Large intestine (tissue), 3 donors: ENCODE results near the gene SCGB1C2. TPM values are rescaled to one million over a fixed set of nuclear protein-coding genes. Genes with fewer than 3 reads are reported as not detected.
"Not testable (repeated sequence)": the region's sequence is repeated elsewhere in the genome, so short reads cannot be mapped to it uniquely, and the experiment has no call there.

ENCODE experiments used
- DNase-seq, 2 donors: peaks; one replicate each; pipeline versions ENCODE4 v3.0.0 to v3.0.0-alpha.2; 2013
- H3K27ac ChIP-seq: one replicate; pipeline ENCODE4 v1.5.1; 2013; ENCODE audit warnings: low read length
- H3K27me3 ChIP-seq: 2 replicates; pipeline ENCODE4 v1.6.1; 2013; ENCODE audit warnings: low read length; ENCODE audit not compliant: control insufficient read depth, insufficient read depth
- H3K36me3 ChIP-seq: 2 replicates; pipeline ENCODE4 v1.6.1; 2013; ENCODE audit warnings: low read length; ENCODE audit not compliant: control insufficient read depth, insufficient read depth
- H3K4me1 ChIP-seq: one replicate; pipeline ENCODE4 v1.6.1; 2013; ENCODE audit warnings: low read length; ENCODE audit not compliant: control insufficient read depth, insufficient read depth
- H3K4me3 ChIP-seq: one replicate; pipeline ENCODE4 v1.5.1; 2013; ENCODE audit warnings: low read length
- H3K9me3 ChIP-seq: one replicate; pipeline ENCODE4 v1.6.1; 2013; ENCODE audit warnings: mild to moderate bottlenecking, low read depth, low read length, moderate library complexity; ENCODE audit not compliant: control insufficient read depth
- WGBS: methylation state at CpG from one replicate; pipeline ENCODE4 v1.1.5; 2013; ENCODE audit warnings: low lambda C conversion rate; ENCODE audit not compliant: insufficient coverage; 5-methylcytosine and 5-hydroxymethylcytosine counted together
- polyA plus RNA-seq: library from polyadenylated mRNA; unstranded; fragments of 120-200 nt; gene quantifications from one replicate; pipeline ENCODE4 v1.2.1, GENCODE V29; 2013

Gene SCGB1C2
- polyA plus RNA-seq, 1 donor: not detected

DNA sequence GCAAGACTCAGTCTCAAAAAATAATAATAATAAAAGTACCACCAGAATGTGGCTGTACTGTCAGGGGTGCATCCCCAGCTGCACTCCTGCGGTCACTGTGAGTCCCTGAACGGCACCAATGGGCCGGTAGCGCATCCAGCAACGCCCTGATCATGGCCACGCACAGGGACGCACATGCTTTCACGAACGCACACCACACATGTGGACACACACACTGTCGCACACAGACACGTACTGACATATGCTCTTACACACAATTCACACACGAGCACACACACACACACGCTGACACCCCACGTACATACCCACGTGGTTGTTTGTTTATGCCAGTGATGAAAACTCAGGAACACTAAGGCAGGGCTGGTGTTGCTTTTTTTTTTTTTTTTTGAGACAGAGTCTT, 22.2 kb downstream of the SCGB1C2 start:
- no peaks in the 10 kb centered on the region for H3K27me3 ChIP-seq
- no peak for DNase-seq
- no peaks in the 10 kb centered on the region for H3K4me1 ChIP-seq
- H3K4me3 ChIP-seq: no peak overlapping the region
- no peaks in the 10 kb centered on the region for H3K9me3 ChIP-seq
- H3K36me3 ChIP-seq: no peaks in the 10 kb centered on the region
- WGBS: 96% methylated on average over 4 of the region's 15 CpGs
- no peak overlapping the region for H3K27ac ChIP-seq

DNA sequence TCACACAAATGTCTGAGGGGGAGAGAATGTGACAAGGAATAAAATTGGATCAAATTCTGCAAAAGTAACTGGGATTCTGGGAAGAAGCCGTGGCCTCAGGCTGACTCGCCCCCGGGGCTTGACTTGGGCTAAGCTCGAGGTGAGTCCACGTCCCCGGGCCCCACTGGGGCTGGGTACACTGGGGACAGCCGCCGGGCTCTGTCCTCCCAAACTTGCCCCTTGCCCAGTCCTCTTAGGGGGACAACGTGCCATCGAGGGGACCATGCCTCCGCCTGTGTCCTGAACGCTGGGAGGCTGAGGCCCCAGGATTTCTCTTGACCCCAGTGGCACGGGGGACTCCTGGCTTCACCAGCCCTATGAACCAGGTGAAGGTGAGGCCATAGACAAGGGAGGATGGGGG, 23.0 kb downstream of the SCGB1C2 start:
- H3K36me3 ChIP-seq: no peaks in the 10 kb centered on the region
- H3K9me3 ChIP-seq: no peaks in the 10 kb centered on the region
- H3K27ac ChIP-seq: no peak overlapping the region
- WGBS: no CpG with 5 or more reads among the region's 13 CpGs
- DNase-seq: no peak
- H3K27me3 ChIP-seq: no peaks in the 10 kb centered on the region
- no peak overlapping the region for H3K4me3 ChIP-seq
- no peaks in the 10 kb centered on the region for H3K4me1 ChIP-seq

DNA sequence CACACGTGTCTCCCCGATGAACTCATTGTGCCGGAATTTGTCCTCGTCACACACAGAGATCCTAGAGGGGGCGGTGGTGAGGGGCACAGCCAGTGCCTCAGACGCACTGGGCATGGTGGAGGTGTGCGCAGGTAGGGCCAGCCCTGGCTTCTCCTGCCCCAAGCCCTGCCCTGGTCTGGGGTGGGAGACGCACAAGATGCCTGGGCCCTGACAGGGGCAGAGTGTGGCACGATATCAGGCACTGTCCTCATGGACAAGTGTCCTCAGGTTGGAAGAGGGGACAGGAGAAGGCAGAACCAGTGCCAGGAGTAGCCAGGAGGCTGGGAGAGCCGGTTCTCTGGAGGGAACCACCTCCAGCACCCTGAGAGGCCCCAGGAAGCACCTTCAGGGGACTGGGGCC, 24.1 kb downstream of the SCGB1C2 start:
- Histone ChIP-seq H3K27me3 (no peaks in the 10 kb centered on the region), H3K27ac (no peak overlapping the region), H3K36me3 (no peaks in the 10 kb centered on the region), H3K4me1 (no peaks in the 10 kb centered on the region), H3K4me3 (no peak overlapping the region), H3K9me3 (no peaks in the 10 kb centered on the region)
- DNase-seq: no peak
- WGBS: no CpG with 5 or more reads among the region's 10 CpGs

DNA sequence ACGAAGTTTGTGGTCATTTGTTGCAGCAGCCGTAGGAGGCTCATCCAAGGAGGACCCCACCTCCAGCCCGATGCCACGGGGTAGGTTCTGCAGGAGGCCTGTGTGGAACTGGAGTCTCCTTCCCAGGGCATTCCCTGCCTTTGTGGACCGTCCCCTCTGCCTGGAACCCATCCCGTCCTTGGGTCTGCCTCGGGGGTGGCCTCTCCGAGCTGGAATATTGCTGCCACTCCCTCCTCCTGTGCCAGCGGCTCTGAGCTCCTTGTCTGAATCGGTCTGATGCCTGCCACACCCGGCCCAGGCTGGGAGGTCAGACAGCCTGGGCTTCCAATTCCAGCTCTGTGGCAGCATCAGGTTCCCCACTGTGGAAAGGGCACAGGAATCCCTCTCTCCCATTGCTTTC, 25.3 kb downstream of the SCGB1C2 start:
- no peaks in the 10 kb centered on the region for H3K9me3 ChIP-seq
- whole genome bisulfite sequencing: no CpG with 5 or more reads among the region's 11 CpGs
- no peak overlapping the region for H3K27ac ChIP-seq
- no peaks in the 10 kb centered on the region for H3K36me3 ChIP-seq
- H3K27me3 ChIP-seq: no peaks in the 10 kb centered on the region
- H3K4me3 ChIP-seq: no peak overlapping the region
- no peaks in the 10 kb centered on the region for H3K4me1 ChIP-seq
- no peak for DNase-seq

DNA sequence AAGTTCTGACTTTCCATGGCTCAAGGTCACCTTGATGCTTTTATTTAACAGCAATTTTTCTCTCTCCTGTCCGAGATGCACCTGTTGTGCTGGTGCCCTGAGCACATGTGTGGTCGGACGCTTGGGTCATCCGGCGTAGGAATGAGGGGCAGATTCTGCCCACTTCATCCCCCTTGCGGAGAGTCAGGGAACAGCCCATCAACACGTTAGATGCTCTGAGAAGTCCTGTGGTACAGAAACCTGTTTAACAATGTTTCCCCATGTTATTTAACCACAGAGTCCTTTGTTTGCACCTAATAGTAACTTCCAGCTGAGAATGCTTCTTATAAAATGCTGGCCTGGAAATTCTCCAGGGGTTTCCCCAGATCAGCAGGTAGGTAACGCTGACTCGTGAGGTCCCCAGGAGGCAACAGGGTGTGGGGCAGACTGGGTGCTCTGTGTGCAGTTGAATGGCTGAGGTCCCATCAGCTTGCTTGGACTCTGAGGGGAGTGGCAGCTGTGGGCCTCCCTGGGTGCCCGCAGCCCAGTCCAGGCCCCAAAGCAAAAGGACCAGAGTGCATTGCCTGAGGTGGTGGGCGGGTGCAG, 26.2 kb downstream of the SCGB1C2 start:
- Histone ChIP-seq H3K9me3 (no peaks in the 10 kb centered on the region), H3K27ac (no peak overlapping the region), H3K27me3 (no peaks in the 10 kb centered on the region), H3K36me3 (no peaks in the 10 kb centered on the region), H3K4me1 (no peaks in the 10 kb centered on the region), H3K4me3 (no peak overlapping the region)
- no peak for DNase-seq
- no CpG with 5 or more reads among the region's 11 CpGs for WGBS

DNA sequence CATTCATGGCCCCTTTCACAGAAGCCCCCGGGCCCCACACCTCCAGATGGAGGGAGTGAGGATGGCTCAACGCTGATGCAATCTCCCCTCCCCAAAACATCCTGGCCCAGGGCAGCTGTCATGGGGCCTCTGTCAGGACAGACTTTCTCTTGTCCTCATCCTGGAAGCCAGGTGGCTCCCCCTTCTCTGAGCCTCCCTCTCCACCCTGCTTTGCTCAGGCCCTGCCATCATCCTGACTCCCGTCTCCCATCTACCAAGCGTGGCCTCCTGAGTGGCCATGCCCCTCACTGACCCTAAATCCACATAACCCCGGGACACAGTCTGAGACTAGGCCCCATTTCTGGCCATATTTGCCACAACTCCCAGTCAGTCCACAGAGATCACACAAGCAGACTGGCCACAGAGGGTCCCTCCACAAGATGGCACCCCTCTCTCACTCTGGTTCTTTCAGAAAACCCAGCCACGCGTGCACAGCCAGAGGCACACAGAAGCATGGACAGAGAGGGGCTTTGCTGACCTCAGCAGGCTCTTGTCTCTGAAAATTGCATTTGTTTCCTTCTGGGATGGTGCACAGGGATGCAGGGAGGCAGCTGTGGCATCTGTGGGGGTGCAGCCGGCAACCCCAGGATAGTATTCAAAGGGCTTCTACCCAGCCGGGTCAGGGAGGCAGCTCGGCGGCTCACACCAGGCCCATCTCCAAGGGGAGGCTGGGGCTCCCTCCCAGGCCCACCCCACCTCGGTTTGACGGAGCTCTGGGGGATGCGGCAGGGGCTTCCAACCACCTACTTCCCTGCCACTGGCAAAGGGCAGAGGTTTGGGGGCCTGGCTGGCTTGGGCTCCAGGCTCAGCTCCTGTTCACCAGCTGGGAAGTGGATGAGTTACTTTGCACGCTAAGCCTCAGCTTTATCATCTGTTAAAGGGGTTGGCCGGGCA, 27.2 kb downstream of the SCGB1C2 start:
- Histone ChIP-seq H3K27me3 (no peaks in the 10 kb centered on the region), H3K4me1 (no peaks in the 10 kb centered on the region), H3K27ac (no peak overlapping the region), H3K36me3 (no peaks in the 10 kb centered on the region), H3K9me3 (no peaks in the 10 kb centered on the region), H3K4me3 (no peak overlapping the region)
- no CpG with 5 or more reads among the region's 16 CpGs for WGBS
- peak; percentile 18 to 30 for DNase-seq

DNA sequence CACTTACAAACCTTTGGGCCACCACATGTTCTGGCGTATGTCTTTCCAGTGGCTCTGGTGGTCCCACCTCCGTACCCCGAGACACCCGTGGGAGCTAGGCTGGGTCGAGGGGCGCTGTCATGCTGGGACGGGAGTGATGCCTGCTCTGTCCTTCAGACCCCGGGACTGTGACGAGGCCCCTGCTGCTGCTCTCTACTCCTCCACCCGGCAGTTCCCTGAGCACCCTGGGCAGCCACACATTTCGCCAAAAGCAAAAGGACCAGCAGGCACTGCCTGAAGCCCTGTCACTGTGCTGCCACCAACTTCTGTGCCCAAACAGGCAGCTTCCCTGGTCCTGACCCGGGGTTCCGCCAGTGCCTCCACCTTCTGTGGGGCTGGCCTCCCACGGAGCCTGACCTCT, 28.6 kb downstream of the SCGB1C2 start:
- no peak for DNase-seq
- Histone ChIP-seq H3K27me3 (no peaks in the 10 kb centered on the region), H3K27ac (no peak overlapping the region), H3K36me3 (no peaks in the 10 kb centered on the region), H3K9me3 (no peaks in the 10 kb centered on the region), H3K4me1 (no peaks in the 10 kb centered on the region), H3K4me3 (no peak overlapping the region)
- no CpG with 5 or more reads among the region's 14 CpGs for WGBS

DNA sequence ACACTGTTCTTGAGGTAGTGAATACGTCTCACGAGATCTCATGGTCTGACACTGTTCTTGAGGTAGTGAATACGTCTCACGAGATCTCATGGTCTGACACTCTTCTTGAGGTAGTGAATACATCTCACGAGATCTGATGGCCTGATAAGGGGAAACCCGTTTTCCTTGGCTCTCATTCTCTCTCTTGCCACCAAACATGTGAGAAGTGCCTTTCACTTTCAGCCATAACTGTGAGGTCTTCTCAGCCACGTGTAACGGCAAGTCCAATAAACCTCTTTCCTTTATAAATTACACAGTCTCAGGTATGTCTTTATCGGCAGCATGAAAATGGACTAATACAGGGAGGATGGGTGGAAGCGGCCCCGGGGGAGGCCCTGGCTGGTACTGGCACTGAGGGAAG, 31.2 kb downstream of the SCGB1C2 start:
- H3K27ac ChIP-seq, H3K27me3 ChIP-seq, DNase-seq, H3K4me3 ChIP-seq, H3K9me3 ChIP-seq, H3K4me1 ChIP-seq, H3K36me3 ChIP-seq: not testable (repeated sequence)
- 67% methylated on average over 1 of the region's 11 CpGs for WGBS

DNA sequence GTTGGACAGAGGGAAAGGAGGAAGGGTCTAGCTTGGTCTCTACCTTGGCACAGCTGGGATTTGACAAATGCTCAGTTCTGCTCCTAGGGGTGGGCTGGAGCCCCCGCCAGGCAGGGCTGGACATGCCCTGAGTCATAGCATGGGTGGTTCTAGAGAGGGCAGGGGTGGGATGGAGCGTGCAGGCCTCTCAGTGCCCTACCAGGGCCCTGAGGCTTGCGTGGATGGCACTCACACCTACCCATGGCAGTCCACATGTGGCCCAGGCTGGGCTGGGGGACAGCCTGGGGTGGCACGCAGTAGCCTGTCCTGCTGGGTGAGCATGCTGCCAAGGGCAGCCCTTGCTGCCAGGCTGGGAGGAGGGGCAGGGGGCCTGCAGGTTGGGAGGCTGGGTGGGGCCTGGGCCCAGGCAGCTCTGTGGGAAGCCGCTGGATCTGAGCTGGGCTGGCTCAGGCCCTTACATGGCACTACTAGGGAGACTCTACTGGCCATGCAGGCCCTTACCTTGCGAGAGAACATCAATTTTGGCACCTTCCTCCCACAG, 32.8 kb downstream of the SCGB1C2 start:
- H3K4me3 ChIP-seq: no peak overlapping the region
- H3K9me3 ChIP-seq: no peaks in the 10 kb centered on the region
- no peaks in the 10 kb centered on the region for H3K27me3 ChIP-seq
- no CpG with 5 or more reads among the region's 6 CpGs for WGBS
- no peak overlapping the region for H3K27ac ChIP-seq
- no peak for DNase-seq
- H3K4me1 ChIP-seq: no peaks in the 10 kb centered on the region
- H3K36me3 ChIP-seq: no peaks in the 10 kb centered on the region

DNA sequence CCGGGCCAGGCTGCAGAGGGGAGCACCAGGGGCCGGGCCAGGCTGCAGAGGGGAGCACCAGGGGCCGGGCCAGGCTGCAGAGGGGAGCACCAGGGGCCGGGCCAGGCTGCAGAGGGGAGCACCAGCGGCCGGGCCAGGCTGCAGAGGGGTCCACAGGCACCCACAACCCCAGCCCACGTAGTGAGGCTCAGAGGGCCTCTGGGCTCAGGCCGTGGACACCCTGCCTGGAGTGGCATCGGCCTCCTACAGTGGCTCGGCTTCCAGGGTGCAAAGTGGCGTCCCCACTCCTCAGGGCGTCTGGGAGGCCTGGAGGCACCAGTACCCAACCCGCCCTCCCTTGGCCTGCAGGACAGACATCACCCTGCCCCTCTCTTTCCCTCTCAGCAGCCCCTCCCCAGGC, 34.5 kb downstream of the SCGB1C2 start:
- no CpG with 5 or more reads among the region's 13 CpGs for WGBS
- DNase-seq: no peak
- Histone ChIP-seq H3K4me3 (no peak overlapping the region), H3K27me3 (peaks cover 6% of the 10 kb centered on the region), H3K9me3 (no peaks in the 10 kb centered on the region), H3K36me3 (no peaks in the 10 kb centered on the region), H3K27ac (no peak overlapping the region), H3K4me1 (no peaks in the 10 kb centered on the region)
